GM19463 (cell line): ENCODE results near the gene BCO2.
"Not testable (repeated sequence)": the region's sequence is repeated elsewhere in the genome, so short reads cannot be mapped to it uniquely, and the experiment has no call there.

Source experiments
- ATAC-seq: cut with Tn5 transposase; IDR thresholded peaks from one replicate; pipeline ENCODE4 v1.9.1; 2021; ENCODE audit warnings: mild to moderate bottlenecking, moderate library complexity; ENCODE audit not compliant: unreplicated experiment

The BCO2 gene

GRCh38 chr11:112165049-112165448 is 10.3 kb upstream of the BCO2 start:
- ATAC-seq: no peak

GRCh38 chr11:112166562-112166961 is 8.8 kb upstream of the BCO2 start:
- no peak for ATAC-seq

GRCh38 chr11:112167145-112167544 is 8.2 kb upstream of the BCO2 start, which contains the start of gene TEX12:
TEX12 (plus strand) TSS chr11:112167372; CDS start chr11:112169269, 1,897 bp downstream.
- ATAC-seq: no peak

- ATAC-seq: peak; percentile 68
These were observed 2.8 kb upstream of the BCO2 start for GRCh38 chr11:112172362-112172994.

- ATAC-seq: no peak
These were observed 2.2 kb upstream of the BCO2 start for GRCh38 chr11:112173152-112173551.

GRCh38 chr11:112175599-112175952 is 264 bp downstream of the BCO2 start:
- no peak for ATAC-seq

GRCh38 chr11:112176077-112176476 is 765 bp downstream of the BCO2 start:
- ATAC-seq: no peak

GRCh38 chr11:112177589-112177988 is 2.3 kb downstream of the BCO2 start:
- ATAC-seq: no peak

- no peak for ATAC-seq
These were observed 3.1 kb downstream of the BCO2 start for GRCh38 chr11:112178428-112178827.

- ATAC-seq: no peak
These were observed 3.6 kb downstream of the BCO2 start for GRCh38 chr11:112178936-112179335.

- peak; percentile 80 for ATAC-seq
These were observed 4.3 kb downstream of the BCO2 start for GRCh38 chr11:112179601-112180000.

GRCh38 chr11:112182867-112183266 is 7.6 kb downstream of the BCO2 start:
- ATAC-seq: no peak

GRCh38 chr11:112185883-112186282 is 10.6 kb downstream of the BCO2 start:
- ATAC-seq: no peak

- no peak for ATAC-seq
These were observed 11.0 kb downstream of the BCO2 start for GRCh38 chr11:112186304-112186703.

GRCh38 chr11:112195113-112195512 is 19.8 kb downstream of the BCO2 start:
- ATAC-seq: not testable (repeated sequence)

GRCh38 chr11:112195951-112196351 is 20.6 kb downstream of the BCO2 start:
- no peak for ATAC-seq

GRCh38 chr11:112196519-112197087 is 21.3 kb downstream of the BCO2 start:
- no peak for ATAC-seq

GRCh38 chr11:112199101-112199500 is 23.8 kb downstream of the BCO2 start:
- ATAC-seq: not testable (repeated sequence)

- no peak for ATAC-seq
These were observed 24.9 kb downstream of the BCO2 start for GRCh38 chr11:112200252-112200651.

- no peak for ATAC-seq
These were observed 30.8 kb downstream of the BCO2 start for GRCh38 chr11:112206071-112206470.

- no peak for ATAC-seq
These were observed 35.6 kb downstream of the BCO2 start for GRCh38 chr11:112210890-112211289.

GRCh38 chr11:112211536-112211935 is 36.2 kb downstream of the BCO2 start:
- ATAC-seq: no peak

- no peak for ATAC-seq
These were observed 37.0 kb downstream of the BCO2 start for GRCh38 chr11:112212290-112212689.
